ENCODE results near the gene SYTL1. TPM values are rescaled to one million over a fixed set of nuclear protein-coding genes. Genes with fewer than 3 reads are reported as not detected.

Gene SYTL1
- total RNA-seq, 1 experiment from 2014 or later, result 81.8 TPM

- intact Hi-C loops (cut with micrococcal nuclease), result no loop called here
- no peak overlapping the region for H3K27ac Mint-ChIP-seq (ENCODE audit: low read depth, unreplicated experiment)
- no peak for DNase-seq (ENCODE audit: unreplicated experiment)
- H3K27me3 Mint-ChIP-seq (ENCODE audit: insufficient read depth, unreplicated experiment), result no peaks in the 10 kb centered on the region
- ChIA-PET CTCF (interaction anchor here (0.6 to 6.3 kb wide), 5 partner anchors 16 to 291 kb away, joined by 3 to 32 read pairs (median 5); no protein-coding TSS in a partner anchor), POLR2A (interaction anchor here (1.2 kb wide), 1 partner anchor 15 kb away, joined by 3 read pairs; no protein-coding TSS in a partner anchor)
- BruUV-seq (replicated peaks), result no TSS peak
- no peaks in the 10 kb centered on the region for H3K36me3 Mint-ChIP-seq (ENCODE audit: insufficient read depth, unreplicated experiment)
- H3K4me3 Mint-ChIP-seq (ENCODE audit: unreplicated experiment), result no peak overlapping the region
- TF ChIP-seq CTCF (IDR thresholded peaks at IDR 0.05; ENCODE audit: unreplicated experiment), result no peak
- no peaks in the 10 kb centered on the region for H3K9me3 Mint-ChIP-seq (ENCODE audit: unreplicated experiment)
- H3K4me1 Mint-ChIP-seq (ENCODE audit: insufficient read depth, unreplicated experiment), result no peaks in the 10 kb centered on the region
These were observed 25.0 kb upstream of the SYTL1 start for GRCh38 chr1:27316860-27317259.

- no peaks in the 10 kb centered on the region for H3K9me3 Mint-ChIP-seq (ENCODE audit: unreplicated experiment)
- no peaks in the 10 kb centered on the region for H3K4me1 Mint-ChIP-seq (ENCODE audit: insufficient read depth, unreplicated experiment)
- no peak for TF ChIP-seq CTCF (IDR thresholded peaks at IDR 0.05; ENCODE audit: unreplicated experiment)
- POLR2A ChIA-PET, result interaction anchor here (0.9 kb wide), 1 partner anchor 19 kb away, joined by 3 read pairs; no protein-coding TSS in a partner anchor
- no TSS peak for BruUV-seq (replicated peaks)
- no peak for DNase-seq (ENCODE audit: unreplicated experiment)
- H3K4me3 Mint-ChIP-seq (ENCODE audit: unreplicated experiment), result no peak overlapping the region
- CTCF ChIA-PET, result interaction anchor here (0.6 to 6.3 kb wide), 6 partner anchors 15 to 287 kb away, joined by 3 to 32 read pairs (median 4); partner anchors contain the start of gene MAP3K6
- no peaks in the 10 kb centered on the region for H3K36me3 Mint-ChIP-seq (ENCODE audit: insufficient read depth, unreplicated experiment)
- no peak overlapping the region for H3K27ac Mint-ChIP-seq (ENCODE audit: low read depth, unreplicated experiment)
- intact Hi-C loops (cut with micrococcal nuclease), result no loop called here
- H3K27me3 Mint-ChIP-seq (ENCODE audit: insufficient read depth, unreplicated experiment), result no peaks in the 10 kb centered on the region
These were observed 23.7 kb upstream of the SYTL1 start for GRCh38 chr1:27318136-27318535.

- peaks cover 2% of the 10 kb centered on the region for H3K4me1 Mint-ChIP-seq (ENCODE audit: insufficient read depth, unreplicated experiment)
- BruUV-seq (replicated peaks), result no TSS peak
- H3K36me3 Mint-ChIP-seq (ENCODE audit: insufficient read depth, unreplicated experiment), result peaks cover 4% of the 10 kb centered on the region
- CTCF ChIA-PET, result interaction anchor here (0.6 to 6.3 kb wide), 7 partner anchors 14 to 287 kb away, joined by 3 to 32 read pairs (median 4); partner anchors contain the start of gene MAP3K6
- DNase-seq (ENCODE audit: unreplicated experiment), result no peak
- H3K27ac Mint-ChIP-seq (ENCODE audit: low read depth, unreplicated experiment), result no peak overlapping the region
- no peak overlapping the region for H3K4me3 Mint-ChIP-seq (ENCODE audit: unreplicated experiment)
- POLR2A ChIA-PET, result interaction anchor here (0.9 kb wide), 1 partner anchor 19 kb away, joined by 3 read pairs; no protein-coding TSS in a partner anchor
- intact Hi-C loops (cut with micrococcal nuclease), result no loop called here
- no peaks in the 10 kb centered on the region for H3K27me3 Mint-ChIP-seq (ENCODE audit: insufficient read depth, unreplicated experiment)
- TF ChIP-seq CTCF (IDR thresholded peaks at IDR 0.05; ENCODE audit: unreplicated experiment), result no peak
- H3K9me3 Mint-ChIP-seq (ENCODE audit: unreplicated experiment), result no peaks in the 10 kb centered on the region
These were observed 23.2 kb upstream of the SYTL1 start for GRCh38 chr1:27318596-27318995.

GRCh38 chr1:27321813-27322568 lies 19.8 kb upstream of the SYTL1 start, which contains the start of gene TMEM222:
Gene TMEM222, plus strand, starts transcription at chr1:27322163. Its CDS starts 35 bp downstream, at chr1:27322198.
- Mint-ChIP-seq H3K9me3 (ENCODE audit: unreplicated experiment) (no peaks in the 10 kb centered on the region), H3K36me3 (ENCODE audit: insufficient read depth, unreplicated experiment) (peaks cover 14% of the 10 kb centered on the region), H3K27me3 (ENCODE audit: insufficient read depth, unreplicated experiment) (no peaks in the 10 kb centered on the region), H3K27ac (ENCODE audit: low read depth, unreplicated experiment) (peak within 1 kb of the TSS; percentile 94), H3K4me3 (ENCODE audit: unreplicated experiment) (peak within 1 kb of the TSS; percentile 91), H3K4me1 (ENCODE audit: insufficient read depth, unreplicated experiment) (peaks cover 5% of the 10 kb centered on the region)
- ChIA-PET CTCF (interaction anchor here (0.7 to 3.6 kb wide), 4 partner anchors 11 to 285 kb away, joined by 3 to 36 read pairs (median 3); no protein-coding TSS in a partner anchor), POLR2A (interaction anchor here (0.9 to 2.4 kb wide), 6 partner anchors 9 to 210 kb away, joined by 3 to 49 read pairs (median 11); partner anchors contain the start of genes MAP3K6, SYTL1 and WASF2)
- no TSS peak for BruUV-seq (replicated peaks)
- intact Hi-C loops (cut with micrococcal nuclease), result loop anchor here (1.0 kb wide), 1 partner anchor 19 kb away; no protein-coding TSS in a partner anchor
- DNase-seq (ENCODE audit: unreplicated experiment), result peak; percentile 96
- TF ChIP-seq CTCF (IDR thresholded peaks at IDR 0.05; ENCODE audit: unreplicated experiment), result no peak
